DMS 273 treated with DMSO at 0.1 percent for 48 hours (cell line): ENCODE measurements around the gene TSKS.

Experiments
- DNase-seq: peaks from one replicate; lab custom pipeline; 2025; lab: John Stamatoyannopoulos, UW

Gene TSKS

DNA sequence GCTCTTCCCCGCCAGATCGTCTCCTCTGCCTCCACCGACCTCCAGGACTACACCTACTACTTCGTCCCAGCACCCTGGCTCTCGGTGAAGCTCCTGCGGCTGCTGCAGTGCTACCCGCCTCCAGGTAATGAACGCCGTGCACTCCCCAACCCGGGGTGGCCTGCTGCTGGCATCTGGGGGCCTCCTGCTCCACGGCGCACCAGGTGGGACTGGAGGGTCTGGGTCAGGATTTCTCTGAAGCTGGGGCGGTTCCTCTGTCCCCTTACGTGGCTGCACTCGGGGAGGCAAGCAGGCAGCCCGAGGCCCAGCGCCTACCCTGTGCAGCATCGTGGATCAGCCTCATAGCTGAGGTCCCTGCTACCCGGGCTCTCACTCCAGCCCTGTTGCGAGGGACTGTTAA, 32.5 kb upstream of the TSKS start:
- no peak for DNase-seq

DNA sequence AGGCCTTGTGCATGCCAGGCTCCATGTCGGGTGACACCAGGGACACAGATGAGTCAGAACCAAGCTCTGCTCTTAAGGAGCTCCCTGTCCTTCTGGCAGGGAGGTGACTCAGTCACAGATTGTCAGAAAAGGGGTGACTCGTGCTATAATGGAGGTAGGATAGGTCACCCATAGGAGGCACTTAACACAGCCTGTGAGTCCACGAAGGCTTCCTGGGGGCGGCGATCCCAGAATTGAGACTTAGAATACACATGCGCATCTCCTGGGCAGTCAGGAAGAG, 30.4 kb upstream of the TSKS start:
- DNase-seq: no peak

DNA sequence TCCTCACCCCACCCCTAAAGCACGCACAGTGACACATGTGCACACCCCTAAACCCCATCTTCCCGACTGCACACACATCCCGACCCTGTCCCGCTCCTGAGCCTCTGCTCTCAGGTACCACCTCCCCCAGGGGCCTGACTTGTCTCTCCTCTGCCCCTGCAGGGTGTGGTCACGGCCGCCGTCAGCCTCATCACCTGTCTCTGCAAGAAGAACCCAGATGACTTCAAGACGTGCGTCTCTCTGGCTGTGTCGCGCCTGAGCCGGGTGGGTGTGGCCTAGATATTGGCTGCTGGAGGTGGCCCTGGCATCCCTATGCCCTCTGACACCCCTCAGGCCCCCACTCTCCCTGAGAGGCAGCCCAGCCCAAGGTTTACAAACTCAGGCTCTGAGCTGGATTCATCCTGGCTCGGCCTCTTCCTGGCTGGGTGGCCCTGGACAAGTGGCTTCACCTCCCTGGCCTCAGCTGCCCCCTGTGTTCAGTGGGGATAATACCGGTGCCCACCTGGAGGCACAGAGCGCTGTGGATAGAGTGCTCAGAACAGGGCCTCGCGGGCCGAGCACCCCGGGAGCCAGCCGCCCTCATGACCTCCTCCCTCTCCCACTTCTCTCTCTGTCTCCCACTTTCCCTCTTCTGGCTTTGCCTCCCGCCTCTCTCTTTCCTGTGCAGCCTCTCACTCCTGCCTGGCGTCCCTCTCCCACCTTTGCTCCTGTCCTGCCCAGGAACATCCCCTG, 29.9 kb upstream of the TSKS start:
- DNase-seq: no peak

DNA sequence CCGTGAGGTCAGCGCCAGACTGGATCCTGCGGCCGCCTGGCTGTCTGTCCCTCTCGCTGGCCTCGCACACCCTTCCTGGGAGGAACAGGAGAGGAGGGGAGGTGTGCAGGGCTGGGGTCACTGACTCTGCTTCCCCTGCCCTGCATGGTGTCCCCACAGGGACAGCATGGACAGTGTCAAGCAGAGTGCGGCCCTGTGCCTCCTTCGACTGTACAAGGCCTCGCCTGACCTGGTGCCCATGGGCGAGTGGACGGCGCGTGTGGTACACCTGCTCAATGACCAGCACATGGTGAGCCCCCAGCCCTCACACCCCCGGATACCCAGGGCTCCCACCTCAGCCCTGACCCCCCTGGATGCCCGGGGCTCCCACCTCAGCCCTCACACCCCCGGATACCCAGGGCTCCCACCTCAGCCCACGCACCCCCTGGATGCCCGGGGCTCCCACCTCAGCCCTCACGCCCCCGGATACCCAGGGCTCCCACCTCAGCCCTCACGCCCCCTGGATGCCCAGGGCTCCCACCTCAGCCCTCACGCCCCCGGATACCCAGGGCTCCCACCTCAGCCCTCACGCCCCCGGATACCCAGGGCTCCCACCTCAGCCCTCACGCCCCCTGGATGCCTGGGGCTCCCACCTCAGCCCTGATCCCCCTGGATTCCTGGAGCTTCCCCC, 28.8 kb upstream of the TSKS start:
- no peak for DNase-seq

DNA sequence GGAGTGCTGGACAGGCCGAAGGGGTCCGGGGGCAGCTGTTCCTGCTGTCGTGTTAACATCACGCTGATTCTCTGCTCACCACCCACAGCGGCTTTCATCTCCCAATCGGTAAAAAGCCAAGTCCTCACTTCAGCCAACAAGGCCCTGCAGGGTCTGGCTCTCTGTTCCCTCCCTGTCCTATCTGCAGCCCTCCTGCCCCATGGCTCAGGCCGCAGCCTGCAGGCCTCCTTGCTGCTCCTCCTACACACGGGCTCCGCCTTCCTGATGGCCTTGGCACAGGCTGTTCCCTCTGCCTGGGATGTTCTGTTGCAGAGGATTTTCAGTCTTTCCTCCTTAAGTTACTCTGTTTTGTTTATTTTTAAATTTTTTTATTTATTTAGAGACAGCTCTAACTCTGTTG, 27.8 kb upstream of the TSKS start:
- DNase-seq: no peak

DNA sequence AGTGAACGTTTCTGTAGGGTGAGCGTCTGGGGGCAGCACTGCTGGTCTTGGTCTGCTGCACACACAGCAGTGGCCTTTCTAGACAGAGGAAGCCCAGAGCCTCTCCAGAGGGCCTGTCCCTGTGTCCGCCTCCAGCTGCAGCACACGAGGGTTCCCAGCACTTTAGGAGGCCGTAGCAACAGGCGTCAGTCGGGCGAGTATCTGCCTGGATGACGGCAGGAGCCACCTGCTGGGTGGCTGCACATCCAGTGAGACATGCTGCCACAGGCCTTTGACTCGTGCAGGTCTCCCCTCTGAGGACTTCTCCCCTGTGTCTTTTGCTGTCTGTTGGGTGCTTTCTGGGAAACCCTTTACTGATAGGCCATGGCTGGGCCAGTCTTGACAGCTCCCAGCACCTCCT, 25.8 kb upstream of the TSKS start:
- no peak for DNase-seq

DNA sequence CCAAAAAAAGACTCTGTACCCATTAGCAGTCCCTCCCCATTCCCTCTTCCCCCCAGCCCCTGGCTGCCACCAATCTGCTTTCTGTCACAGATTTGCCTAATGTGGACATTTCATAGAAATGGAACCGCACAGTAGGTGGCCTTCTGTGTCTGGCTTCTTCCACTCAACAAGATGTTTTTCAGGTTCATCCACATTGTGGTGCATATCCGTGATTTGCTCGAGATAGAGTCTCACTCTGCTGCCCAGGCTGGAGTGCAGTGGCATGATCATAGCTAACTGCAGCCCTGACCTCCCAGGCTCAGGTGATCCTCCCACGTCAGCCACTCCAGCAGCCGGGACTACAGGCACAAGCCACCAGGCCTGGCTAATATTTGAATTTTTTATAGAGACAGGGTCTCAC, 24.6 kb upstream of the TSKS start:
- DNase-seq: no peak

DNA sequence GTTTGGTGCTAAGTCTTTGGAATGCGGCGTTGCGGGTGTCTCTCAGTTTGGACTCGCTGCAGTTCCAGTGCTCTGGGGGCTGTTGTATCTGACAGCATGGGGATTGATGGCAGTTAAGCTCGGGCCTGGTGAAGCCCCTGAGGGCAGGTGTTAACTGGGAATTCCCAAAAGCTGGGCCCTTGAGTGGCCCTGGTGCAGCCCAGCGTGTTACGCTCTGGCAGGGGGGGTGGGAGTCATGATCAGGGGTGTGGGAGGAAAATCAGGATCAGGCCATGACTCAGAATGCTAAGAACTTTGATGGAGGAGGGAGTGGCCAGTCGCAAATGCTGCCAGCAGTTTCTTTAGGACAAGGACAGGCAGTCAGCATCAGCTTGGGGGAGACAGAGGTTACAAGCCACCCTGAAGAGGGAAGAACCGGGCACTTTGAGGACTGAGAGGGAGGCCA, 23.3 kb upstream of the TSKS start:
- DNase-seq: no peak

DNA sequence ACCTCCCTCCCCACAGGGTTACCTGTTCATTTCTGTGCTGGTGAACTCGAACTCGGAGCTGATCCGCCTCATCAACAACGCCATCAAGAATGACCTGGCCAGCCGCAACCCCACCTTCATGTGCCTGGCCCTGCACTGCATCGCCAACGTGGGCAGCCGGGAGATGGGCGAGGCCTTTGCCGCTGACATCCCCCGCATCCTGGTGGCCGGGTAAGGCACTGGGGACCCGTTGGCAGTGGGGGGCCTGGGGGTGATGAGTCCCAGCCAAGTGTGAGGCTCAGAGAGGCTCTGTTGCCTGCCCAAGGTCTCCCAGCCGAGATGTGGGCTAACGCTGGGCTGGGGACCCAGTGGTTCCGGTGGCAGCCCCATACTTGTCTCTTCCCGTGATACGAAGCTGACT, 19.4 kb upstream of the TSKS start:
- DNase-seq: no peak

DNA sequence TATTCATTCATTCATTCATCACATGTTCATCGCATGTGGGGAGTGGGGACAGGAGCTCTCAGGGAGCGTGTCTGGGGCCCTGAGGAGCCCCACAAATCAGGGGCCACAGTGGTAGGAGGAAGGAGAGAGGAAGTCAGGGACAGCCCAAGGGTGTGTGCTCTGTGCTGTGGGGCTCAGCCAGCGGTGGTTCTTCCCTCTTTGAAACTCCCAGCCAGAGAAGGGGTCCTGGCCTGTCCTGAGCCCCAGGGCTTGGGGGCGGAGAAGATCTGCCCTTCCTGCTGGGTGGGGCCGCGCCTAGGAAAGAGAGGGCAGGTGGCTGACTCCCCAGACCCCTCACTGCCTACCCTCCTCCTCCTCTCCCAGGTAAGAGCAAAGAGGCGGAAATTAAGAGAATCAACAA, 18.3 kb upstream of the TSKS start:
- no peak for DNase-seq

DNA sequence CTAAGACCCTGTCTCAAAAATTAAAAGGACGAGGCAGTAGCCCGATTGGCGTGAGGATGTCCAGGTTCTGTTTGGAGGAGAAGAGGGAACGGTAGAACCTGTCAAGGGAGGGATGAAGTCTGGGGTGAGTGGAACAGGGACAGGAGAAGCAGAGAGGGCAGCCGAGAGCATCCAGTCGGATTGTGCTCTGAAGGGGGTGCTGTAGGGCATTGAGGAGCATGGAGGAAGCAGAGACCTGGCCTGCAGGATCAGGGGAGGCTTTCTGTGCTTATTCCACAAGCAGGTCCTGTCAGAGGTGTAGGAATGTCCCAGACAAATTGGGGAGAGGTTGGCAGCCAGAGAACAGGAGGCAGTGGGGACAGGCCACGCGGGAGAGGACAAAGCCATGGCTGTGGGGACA, 17.8 kb upstream of the TSKS start:
- no peak for DNase-seq

DNA sequence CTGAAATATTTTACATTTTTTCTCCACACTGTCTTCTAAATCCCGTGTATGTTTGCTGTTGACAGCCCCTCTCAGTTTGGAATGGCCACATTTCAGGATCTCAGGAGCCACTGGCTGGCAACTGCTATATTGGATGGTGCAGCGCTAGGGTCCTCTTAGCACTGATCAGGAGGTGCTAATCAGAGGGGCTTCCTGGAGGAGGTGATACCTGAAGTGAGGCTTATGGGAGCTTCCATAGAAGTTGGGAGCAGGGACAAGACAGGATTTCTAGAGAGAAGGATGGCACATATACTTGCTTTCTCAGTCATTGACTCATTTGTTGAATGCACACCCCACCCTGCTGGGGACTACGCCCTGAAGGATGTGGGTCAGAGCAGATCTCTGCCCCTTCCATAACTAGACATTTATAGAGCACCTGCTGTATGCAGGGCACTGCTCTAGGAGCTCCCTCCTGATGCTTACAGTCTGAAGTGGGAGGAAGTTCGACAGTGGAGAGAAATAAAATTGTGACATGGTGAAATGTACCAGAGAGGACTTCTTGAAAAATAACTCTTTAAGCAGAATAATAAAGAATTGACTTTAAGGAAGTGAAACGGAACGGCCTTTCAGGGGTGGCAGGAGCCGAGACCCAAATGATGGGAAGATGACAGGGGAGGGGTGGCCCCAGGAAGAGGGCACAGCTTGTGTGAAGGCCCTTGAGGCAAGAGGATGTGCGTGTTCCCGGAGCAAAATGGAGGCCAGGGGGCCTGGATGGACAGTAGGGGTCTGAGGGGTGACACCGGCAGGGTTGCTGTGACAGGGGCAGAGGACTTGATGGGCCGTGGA, 16.8 kb upstream of the TSKS start:
- no peak for DNase-seq

DNA sequence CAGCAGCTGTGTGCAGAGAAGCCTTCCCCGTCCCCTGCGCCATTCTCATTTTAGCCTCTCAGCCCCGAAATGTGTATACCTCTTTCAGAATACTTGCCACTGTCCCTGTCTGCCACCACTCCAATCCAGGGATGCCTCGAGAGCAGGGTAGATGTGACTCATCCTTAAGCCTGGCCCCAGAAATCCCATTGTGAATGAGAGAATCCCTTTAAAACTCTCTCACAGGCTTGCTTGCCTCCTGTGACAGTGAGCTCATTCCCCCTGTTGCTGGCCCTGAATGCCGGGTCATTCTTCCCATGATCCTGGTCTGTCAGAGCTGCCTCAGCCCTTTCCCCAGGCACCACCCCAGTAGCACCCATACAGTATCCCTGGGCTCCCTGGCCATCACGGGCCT, 13.3 kb upstream of the TSKS start:
- no peak for DNase-seq

DNA sequence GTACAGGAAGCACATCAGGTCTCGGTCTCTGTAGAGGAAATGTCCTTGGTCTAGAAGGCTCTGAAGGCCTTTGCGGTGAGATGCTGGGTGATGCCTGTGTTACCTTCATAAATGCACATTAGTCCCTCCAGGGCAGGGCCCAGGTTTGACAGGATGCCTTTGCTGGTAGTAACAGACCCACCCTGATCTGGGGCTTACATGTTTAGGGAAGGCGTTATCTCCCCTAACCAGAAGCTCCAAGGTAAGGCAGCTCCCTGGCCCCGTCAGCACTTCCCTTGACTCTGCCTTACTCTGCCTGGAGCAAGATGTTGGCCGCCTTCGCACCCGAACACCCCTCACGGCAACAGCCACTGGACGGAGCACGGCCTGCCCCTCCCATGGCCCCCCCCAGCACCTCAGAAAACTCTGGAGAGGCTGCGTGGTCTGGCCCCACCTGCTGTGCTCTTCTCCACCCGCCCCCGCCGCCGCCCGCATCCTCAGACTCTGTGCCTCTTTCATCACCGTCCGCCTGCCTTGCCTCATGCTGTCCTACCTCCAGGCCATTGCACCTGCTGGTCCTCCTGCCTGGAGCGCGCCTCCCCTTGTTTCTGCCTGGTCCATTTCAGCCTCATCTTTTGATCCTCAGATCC, 12.8 kb upstream of the TSKS start:
- no peak for DNase-seq

DNA sequence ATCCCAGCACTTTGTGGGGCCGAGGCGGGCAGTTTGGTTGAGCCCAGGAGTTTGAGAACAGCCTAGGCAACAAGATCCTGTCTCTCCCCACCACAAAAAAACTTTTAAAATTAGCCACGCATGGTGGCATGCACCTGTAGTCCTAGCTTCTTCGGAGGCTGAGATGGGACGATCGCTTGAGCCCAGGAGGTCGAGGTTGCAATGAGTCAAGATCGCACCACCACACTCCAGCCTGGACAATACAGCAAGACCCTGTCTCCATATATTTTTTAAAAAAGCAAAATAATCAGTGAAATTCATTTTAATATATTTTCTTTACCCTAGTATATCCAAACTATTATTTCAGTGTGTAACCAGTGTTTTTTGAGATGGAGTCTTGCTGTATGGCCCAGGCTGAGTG, 11.9 kb upstream of the TSKS start:
- DNase-seq: no peak

DNA sequence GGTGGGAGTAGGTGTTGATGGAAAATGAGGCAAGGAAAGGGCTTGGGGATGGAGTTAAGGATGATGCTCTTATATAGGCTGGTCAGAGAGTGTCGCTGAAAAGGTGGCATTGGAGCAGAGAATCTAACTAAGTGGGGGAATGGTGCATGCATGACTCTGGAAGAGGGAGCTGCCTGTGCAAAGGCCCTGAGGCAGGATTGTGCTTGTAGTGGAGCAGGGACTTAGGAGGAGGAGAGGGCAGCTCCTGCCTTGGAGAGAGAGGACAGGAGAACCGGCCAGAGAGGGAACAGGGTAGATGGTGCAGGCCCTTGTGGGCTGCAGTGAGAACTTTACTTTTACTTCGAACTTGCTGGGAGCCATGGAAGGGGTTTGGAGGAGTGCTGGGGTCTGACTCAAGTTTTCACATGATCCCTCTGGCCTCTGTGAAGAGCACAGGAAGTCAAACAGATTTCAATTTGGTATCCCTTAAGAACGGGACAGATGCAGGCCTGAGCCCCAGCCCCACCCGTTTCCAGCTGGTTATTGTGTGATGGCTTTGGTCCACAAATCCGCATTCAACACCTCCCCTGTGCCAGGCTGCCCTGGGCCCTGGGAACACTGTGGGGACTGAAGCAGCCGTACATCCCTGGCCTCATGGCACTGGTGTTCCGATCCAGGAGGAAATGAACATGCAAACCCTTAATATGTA, 10.7 kb upstream of the TSKS start:
- no peak for DNase-seq

DNA sequence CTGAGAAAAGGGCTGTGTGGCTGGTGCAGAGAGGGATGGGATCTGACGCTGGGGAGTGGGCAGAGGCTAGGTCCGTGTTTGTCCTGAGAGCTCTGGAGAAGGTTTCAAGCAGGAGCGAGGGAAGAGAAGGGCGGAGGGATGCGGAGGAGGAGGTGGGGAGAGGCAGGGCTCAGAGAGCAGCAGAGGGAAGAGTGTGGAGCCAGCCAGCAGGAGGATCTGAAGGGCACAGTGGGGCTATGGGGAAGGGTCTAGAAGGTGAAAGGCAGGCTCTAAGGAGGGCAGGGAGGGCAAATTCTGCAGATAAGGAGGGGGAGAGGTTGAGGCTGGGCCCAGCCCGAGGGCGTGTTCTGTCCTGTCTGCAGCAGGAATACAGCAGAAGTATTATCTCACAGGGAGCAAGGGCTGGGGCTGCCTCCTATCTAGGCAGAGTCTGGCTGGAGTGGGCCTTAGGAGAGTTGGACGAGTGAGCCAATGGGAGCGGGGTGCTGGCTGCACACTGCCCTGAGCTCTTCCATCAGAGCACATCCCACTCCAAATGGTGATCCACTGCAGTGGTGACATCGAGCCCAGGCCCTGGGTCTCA, 9.8 kb upstream of the TSKS start:
- no peak for DNase-seq

DNA sequence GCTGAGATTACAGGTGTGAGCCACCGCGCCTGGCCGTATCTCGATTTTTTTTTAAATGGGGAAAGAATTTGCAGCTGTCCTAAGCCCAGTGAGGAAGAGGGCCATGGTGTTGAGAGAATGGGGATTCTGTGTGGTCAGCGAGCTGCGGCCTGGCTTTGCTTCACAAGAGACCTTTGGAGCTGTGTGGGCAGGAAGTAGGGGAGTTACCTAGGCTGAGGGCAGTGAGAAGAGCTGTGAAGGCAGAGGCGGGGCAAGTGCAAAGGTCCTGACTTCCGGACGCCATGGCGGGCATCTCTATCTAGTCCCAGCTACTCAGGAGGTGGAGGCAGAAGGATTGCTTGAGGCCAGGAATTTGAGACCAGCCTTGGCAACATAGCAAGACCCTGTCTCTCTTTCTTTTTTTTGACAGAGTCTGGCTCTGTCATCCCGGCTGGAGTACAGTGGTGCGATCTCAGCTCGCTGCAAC, 8.6 kb upstream of the TSKS start:
- DNase-seq: no peak

DNA sequence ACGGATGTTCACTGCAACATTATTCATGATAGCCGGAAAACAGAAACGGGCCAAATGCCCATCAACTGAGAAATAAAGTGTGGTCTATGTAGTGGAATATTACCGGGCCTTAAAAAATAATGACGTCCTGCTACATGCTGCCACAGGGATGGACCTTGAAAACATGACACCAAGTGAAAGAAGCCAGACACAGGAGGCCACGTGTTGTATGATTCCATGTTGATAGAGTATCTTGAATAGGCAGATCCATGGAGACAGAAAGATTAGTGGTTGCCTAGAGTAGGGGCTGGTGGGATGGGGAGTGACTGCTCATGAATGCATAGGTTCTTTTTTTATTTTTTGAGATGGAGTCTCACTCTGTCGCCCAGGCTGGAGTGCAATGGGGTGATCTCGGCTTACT, 7.4 kb upstream of the TSKS start:
- no peak for DNase-seq

DNA sequence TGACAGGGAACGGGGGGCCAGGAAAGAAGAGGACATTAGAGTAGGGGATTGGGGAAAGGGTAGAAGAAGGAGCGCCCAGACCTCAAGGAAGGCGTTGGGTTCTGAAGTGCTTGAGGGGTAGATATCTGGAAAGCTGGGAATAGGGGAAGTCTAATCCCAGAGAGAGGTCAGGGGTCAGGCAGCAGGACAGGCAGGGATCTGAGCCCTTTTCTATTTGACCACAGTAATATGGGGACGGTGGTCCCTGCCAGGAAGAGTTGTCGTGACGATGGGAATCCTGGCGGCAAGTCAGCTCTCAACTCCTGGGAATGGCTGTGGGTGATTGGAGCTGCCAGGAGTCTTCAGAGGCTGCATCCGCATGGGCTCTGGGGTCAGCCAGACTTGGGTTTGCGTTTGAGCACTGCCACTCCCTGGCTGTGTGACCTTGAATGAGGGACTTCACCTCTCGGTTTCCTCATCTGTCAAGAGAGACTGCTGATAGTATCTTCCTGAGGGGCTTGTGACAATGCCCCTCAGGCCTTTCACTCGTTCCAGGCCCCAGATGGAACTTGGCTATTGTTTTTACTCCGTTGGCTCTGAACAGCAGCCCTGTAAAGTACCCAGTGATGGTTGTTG, 5.0 kb upstream of the TSKS start:
- no peak for DNase-seq

DNA sequence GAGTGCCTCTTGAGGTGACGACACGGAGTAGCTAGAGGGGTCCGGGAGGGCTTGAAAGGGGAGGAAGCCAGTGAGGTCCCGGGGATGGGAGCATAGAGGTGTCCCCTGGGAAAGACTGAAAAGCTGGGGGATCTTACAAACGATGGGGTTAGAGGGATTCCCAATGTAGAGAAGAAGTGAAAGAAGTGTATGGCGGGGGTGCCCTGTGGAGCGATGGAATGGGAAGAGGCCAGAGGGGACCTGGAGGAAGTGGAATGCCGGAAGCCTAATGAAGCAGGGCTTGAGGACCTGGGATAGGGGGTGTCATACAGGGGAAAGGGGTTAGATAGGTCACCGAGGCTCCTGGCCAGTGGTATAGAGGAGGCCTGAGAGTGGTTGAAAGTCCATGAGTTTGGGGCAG, 4.3 kb upstream of the TSKS start:
- no peak for DNase-seq
